ENCODE measurements around the gene RNF112.
"Not testable (repeated sequence)": the region's sequence is repeated elsewhere in the genome, so short reads cannot be mapped to it uniquely, and the experiment has no call there.

Gene RNF112

GRCh38 chr17:19456016-19456927 lies 45.2 kb downstream of the RNF112 start:
- DNase-seq = no peak

- DNase-seq = no peak
These were observed 46.0 kb downstream of the RNF112 start for GRCh38 chr17:19457046-19457445.

- no peak for DNase-seq
These were observed 46.8 kb downstream of the RNF112 start for GRCh38 chr17:19457830-19458271.

GRCh38 chr17:19458481-19458880 lies 47.4 kb downstream of the RNF112 start:
- not testable (repeated sequence) for DNase-seq

GRCh38 chr17:19459018-19459655 lies 48.1 kb downstream of the RNF112 start:
- DNase-seq = not testable (repeated sequence)

- DNase-seq = no peak
These were observed 49.7 kb downstream of the RNF112 start for GRCh38 chr17:19460700-19461099.

GRCh38 chr17:19461116-19461515 lies 50.1 kb downstream of the RNF112 start:
- peak; percentile 5 for DNase-seq

- DNase-seq = no peak
These were observed 50.6 kb downstream of the RNF112 start for GRCh38 chr17:19461681-19462080.

GRCh38 chr17:19462456-19463035 lies 51.5 kb downstream of the RNF112 start:
- not testable (repeated sequence) for DNase-seq

- DNase-seq = no peak
These were observed 53.3 kb downstream of the RNF112 start for GRCh38 chr17:19464031-19465026.
